ENCODE data around the gene VPS35.

GRCh38 chr16:46700048-46700447, 11.1 kb upstream of the VPS35 start:
- TF ChIP-seq CTCF (IDR thresholded peaks at IDR 0.05 in 4 of 5, conservative IDR thresholded peaks at IDR 0.05 in 1 of 5) (no peak), POLR2A (IDR thresholded peaks at IDR 0.05) (no peak)

Data from gastrocnemius medialis (tissue), 4 donors.